GM06990 (cell line): ENCODE data around the gene ZFYVE28.

Experiments
- DNase-seq: peaks from one replicate; pipeline ENCODE4 v3.0.0-alpha.2; 2011; ENCODE audit not compliant: insufficient read length; ENCODE audit errors: extremely low read depth
- H3K27me3 ChIP-seq: replicated peaks from 2 replicates; pipeline ENCODE4 v1.6.0; 2011; ENCODE audit warnings: low read length; ENCODE audit not compliant: control insufficient read depth, insufficient read depth
- H3K36me3 ChIP-seq: 2 replicates; pipeline ENCODE4 v1.5.1; 2011; ENCODE audit warnings: low read length; ENCODE audit not compliant: control insufficient read depth, insufficient read depth
- H3K4me3 ChIP-seq: replicated peaks from 2 replicates; pipeline ENCODE4 v1.5.1; 2011; ENCODE audit warnings: low read depth, mild to moderate bottlenecking, control low read depth, low read length
- CTCF ChIP-seq: IDR thresholded peaks from 2 replicates; pipeline ENCODE4 v1.5.1; 2011; ENCODE audit warnings: low read length, control low read depth, mild to moderate bottlenecking, inconsistent platforms; ENCODE audit not compliant: insufficient read depth, poor library complexity, severe bottlenecking

The ZFYVE28 gene

GRCh38 chr4:2352171-2352570 is 66.3 kb downstream of the ZFYVE28 start:
- DNase-seq: no peak
- H3K4me3 ChIP-seq: no peak overlapping the region
- H3K36me3 ChIP-seq: no peaks in the 10 kb centered on the region
- no peak for TF ChIP-seq CTCF
- H3K27me3 ChIP-seq: no peaks in the 10 kb centered on the region; the same call in 1 of the 2 replicates

- DNase-seq: no peak
- no peak for TF ChIP-seq CTCF
- no peaks in the 10 kb centered on the region; the same call in 1 of the 2 replicates for H3K27me3 ChIP-seq
- no peak overlapping the region for H3K4me3 ChIP-seq
- no peaks in the 10 kb centered on the region for H3K36me3 ChIP-seq
These were observed 67.5 kb downstream of the ZFYVE28 start for GRCh38 chr4:2350982-2351381.

- H3K4me3 ChIP-seq: no peak overlapping the region
- TF ChIP-seq CTCF: no peak
- DNase-seq: no peak
These were observed 69.7 kb downstream of the ZFYVE28 start for GRCh38 chr4:2348786-2349185.

GRCh38 chr4:2347190-2347589 is 71.3 kb downstream of the ZFYVE28 start:
- TF ChIP-seq CTCF: no peak
- Histone ChIP-seq H3K4me3 (no peak overlapping the region), H3K27me3 (no peaks in the 10 kb centered on the region), H3K36me3 (no peaks in the 10 kb centered on the region)
- no peak for DNase-seq

More at GRCh38 chr4:2348786-2349185, 69.7 kb downstream of the ZFYVE28 start:
- no peaks in the 10 kb centered on the region for H3K27me3 ChIP-seq
- H3K36me3 ChIP-seq: no peaks in the 10 kb centered on the region

- Histone ChIP-seq H3K4me3 (no peak overlapping the region), H3K27me3 (no peaks in the 10 kb centered on the region), H3K36me3 (no peaks in the 10 kb centered on the region)
- TF ChIP-seq CTCF: no peak
- DNase-seq: no peak
These were observed 75.0 kb downstream of the ZFYVE28 start for GRCh38 chr4:2343476-2343875.
